WERI-Rb-1 (cell line): ENCODE data around the gene RAB3D.
"Not testable (repeated sequence)": the region's sequence is repeated elsewhere in the genome, so short reads cannot be mapped to it uniquely, and the experiment has no call there.

Experiments used
- DNase-seq: peaks from one replicate; pipeline ENCODE4 v3.0.0-alpha.2; 2020
- H3K27ac ChIP-seq: fragments of 250-450 bp; sonication (Bioruptor Pico); 2 replicates; pipeline ENCODE4 v1.5.1; 2020; ENCODE audit warnings: mild to moderate bottlenecking, moderate library complexity
- H3K27me3 ChIP-seq: fragments of 250-450 bp; sonication (Bioruptor Pico); 2 replicates; pipeline ENCODE4 v1.5.1; 2021; ENCODE audit warnings: mild to moderate bottlenecking, low read depth, moderate library complexity; ENCODE audit not compliant: insufficient read depth, severe bottlenecking
- H3K36me3 ChIP-seq: fragments of 250-450 bp; sonication (Bioruptor Pico); 2 replicates; pipeline ENCODE4 v1.5.1; 2020; ENCODE audit warnings: mild to moderate bottlenecking, moderate library complexity
- H3K4me3 ChIP-seq: 2 replicates; pipeline ENCODE4 v1.5.1; 2011; ENCODE audit warnings: low read depth, mild to moderate bottlenecking, control low read depth, low read length
- H3K9me3 ChIP-seq: fragments of 250-450 bp; sonication (Bioruptor Pico); 2 replicates; pipeline ENCODE4 v1.5.1; 2021; ENCODE audit warnings: mild to moderate bottlenecking, moderate library complexity; ENCODE audit not compliant: severe bottlenecking
- CTCF ChIP-seq: IDR thresholded peaks from 2 replicates; pipeline ENCODE4 v1.5.1; 2011; ENCODE audit warnings: low read depth, mild to moderate bottlenecking, control low read depth, inconsistent platforms, low read length

Gene RAB3D

GRCh38 chr19:11345122-11345803, 5.8 kb upstream of the RAB3D start:
- no peak for DNase-seq
- Histone ChIP-seq H3K27ac (peak overlapping the region; percentile 60), H3K36me3 (peaks cover 12% of the 10 kb centered on the region)

GRCh38 chr19:11342429-11342828, 3.0 kb upstream of the RAB3D start:
- no peaks in the 10 kb centered on the region for H3K27me3 ChIP-seq
- H3K27ac ChIP-seq, result no peak overlapping the region
- no peak for TF ChIP-seq CTCF
- no peak overlapping the region for H3K4me3 ChIP-seq
- peaks cover 12% of the 10 kb centered on the region for H3K36me3 ChIP-seq
- DNase-seq, result no peak
- H3K9me3 ChIP-seq, result no peaks in the 10 kb centered on the region

More at GRCh38 chr19:11345122-11345803, 5.8 kb upstream of the RAB3D start:
- no peak for TF ChIP-seq CTCF
- H3K4me3 ChIP-seq, result peak overlapping the region; percentile 86
- no peaks in the 10 kb centered on the region for H3K27me3 ChIP-seq
- peaks cover 13% of the 10 kb centered on the region for H3K9me3 ChIP-seq

GRCh38 chr19:11340099-11340467, 626 bp upstream of the RAB3D start:
- H3K27me3 ChIP-seq, H3K9me3 ChIP-seq, H3K4me3 ChIP-seq, DNase-seq: not testable (repeated sequence)
- Histone ChIP-seq H3K36me3 (peaks cover 31% of the 10 kb centered on the region), H3K27ac (peak overlapping the region; percentile 68)

- H3K27me3 ChIP-seq, result no peaks in the 10 kb centered on the region
- DNase-seq, result no peak
- peaks cover 44% of the 10 kb centered on the region for H3K36me3 ChIP-seq
- H3K4me3 ChIP-seq, result peak overlapping the region; percentile 76
- TF ChIP-seq CTCF, result no peak
- H3K27ac ChIP-seq, result peak overlapping the region; percentile 68
- no peaks in the 10 kb centered on the region for H3K9me3 ChIP-seq
Observed at GRCh38 chr19:11338569-11339253, 746 bp downstream of the RAB3D start.

- TF ChIP-seq CTCF, result no peak
- H3K36me3 ChIP-seq, result peaks cover 47% of the 10 kb centered on the region
Observed at GRCh38 chr19:11338121-11338520, 1.3 kb downstream of the RAB3D start.

GRCh38 chr19:11337080-11337479, 2.4 kb downstream of the RAB3D start:
- Histone ChIP-seq H3K9me3 (no peaks in the 10 kb centered on the region), H3K4me3 (no peak overlapping the region), H3K27me3 (no peaks in the 10 kb centered on the region), H3K27ac (no peak overlapping the region), H3K36me3 (peaks cover 51% of the 10 kb centered on the region)
- TF ChIP-seq CTCF, result no peak
- no peak for DNase-seq

More at GRCh38 chr19:11338121-11338520, 1.3 kb downstream of the RAB3D start:
- Histone ChIP-seq H3K27me3 (no peaks in the 10 kb centered on the region), H3K27ac (peak overlapping the region; percentile 68), H3K9me3 (no peaks in the 10 kb centered on the region), H3K4me3 (peak overlapping the region; percentile 76; the same call in 1 of the 2 replicates)
- peak; percentile 43 for DNase-seq
